HG02840 (cell line): ENCODE measurements around the gene GANC.
A peak's percentile ranks its signal among the peaks of the same experiment; 100 is the strongest.
"Not testable (repeated sequence)": the region's sequence is repeated elsewhere in the genome, so short reads cannot be mapped to it uniquely, and the experiment has no call there.

Source experiments
- ATAC-seq: cut with Tn5 transposase; IDR thresholded peaks from one replicate; pipeline ENCODE4 v1.9.1; 2021; ENCODE audit warnings: mild to moderate bottlenecking, moderate library complexity, moderate number of reproducible peaks; ENCODE audit not compliant: unreplicated experiment, low FRiP score

The GANC gene, protein sequence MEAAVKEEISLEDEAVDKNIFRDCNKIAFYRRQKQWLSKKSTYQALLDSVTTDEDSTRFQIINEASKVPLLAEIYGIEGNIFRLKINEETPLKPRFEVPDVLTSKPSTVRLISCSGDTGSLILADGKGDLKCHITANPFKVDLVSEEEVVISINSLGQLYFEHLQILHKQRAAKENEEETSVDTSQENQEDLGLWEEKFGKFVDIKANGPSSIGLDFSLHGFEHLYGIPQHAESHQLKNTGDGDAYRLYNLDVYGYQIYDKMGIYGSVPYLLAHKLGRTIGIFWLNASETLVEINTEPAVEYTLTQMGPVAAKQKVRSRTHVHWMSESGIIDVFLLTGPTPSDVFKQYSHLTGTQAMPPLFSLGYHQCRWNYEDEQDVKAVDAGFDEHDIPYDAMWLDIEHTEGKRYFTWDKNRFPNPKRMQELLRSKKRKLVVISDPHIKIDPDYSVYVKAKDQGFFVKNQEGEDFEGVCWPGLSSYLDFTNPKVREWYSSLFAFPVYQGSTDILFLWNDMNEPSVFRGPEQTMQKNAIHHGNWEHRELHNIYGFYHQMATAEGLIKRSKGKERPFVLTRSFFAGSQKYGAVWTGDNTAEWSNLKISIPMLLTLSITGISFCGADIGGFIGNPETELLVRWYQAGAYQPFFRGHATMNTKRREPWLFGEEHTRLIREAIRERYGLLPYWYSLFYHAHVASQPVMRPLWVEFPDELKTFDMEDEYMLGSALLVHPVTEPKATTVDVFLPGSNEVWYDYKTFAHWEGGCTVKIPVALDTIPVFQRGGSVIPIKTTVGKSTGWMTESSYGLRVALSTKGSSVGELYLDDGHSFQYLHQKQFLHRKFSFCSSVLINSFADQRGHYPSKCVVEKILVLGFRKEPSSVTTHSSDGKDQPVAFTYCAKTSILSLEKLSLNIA (N-terminal part only)

DNA sequence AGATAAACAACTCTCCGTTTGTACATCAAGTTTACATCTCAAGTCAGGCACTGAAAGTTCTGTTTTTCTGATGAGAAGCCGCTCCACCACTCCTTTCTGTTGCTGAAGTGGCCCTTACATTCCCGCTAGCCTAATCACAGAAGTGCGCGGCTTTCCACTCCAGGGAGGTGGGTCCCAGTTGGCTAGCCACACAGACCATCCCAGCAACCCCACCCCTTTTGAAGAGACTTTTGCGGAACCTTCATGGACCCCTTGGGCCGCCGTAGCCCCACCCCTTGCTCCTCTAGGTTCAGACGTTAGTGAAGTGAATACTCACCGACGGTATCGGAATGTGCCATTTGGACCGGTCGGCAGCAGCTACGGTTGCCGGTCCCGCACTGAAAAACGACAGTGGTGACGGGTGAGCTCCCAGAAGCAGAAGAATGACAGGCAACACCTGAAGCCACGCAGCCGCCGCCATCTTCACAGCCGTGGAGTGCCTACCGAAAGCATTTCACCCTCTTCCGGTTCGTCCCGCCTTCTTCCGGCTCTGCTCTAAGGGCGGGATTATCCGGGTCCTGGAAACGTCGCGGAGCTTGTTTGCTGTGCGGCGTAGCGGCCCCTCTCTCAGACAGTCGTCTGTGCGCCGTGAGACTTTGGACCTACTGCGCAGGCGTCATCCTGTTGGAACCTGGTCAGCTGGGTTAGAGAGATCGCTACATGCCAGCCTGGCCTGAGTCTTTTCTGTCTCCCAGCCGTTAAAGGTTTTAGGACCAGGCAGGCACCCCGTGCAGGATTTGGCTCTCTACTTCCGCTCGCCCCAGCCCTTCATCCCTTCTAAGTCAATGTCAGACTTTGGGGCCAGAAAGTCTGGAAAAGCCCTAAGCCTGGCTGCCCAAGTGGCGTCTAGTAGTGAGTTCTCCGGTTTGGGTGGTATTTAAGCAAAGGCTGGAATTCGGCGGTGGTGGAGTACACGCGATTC, at the start of gene GANC, which contains the start of gene TMEM87A:
Gene GANC (plus strand): TSS at position 263 of the 961 bp plus-strand sequence. CDS start 1,281 bp downstream, outside the sequence.
Gene TMEM87A (minus strand): TSS at position 495 of the 961 bp plus-strand sequence. CDS start 35 bp downstream, at position 460.
- ATAC-seq: peak; percentile 94

DNA sequence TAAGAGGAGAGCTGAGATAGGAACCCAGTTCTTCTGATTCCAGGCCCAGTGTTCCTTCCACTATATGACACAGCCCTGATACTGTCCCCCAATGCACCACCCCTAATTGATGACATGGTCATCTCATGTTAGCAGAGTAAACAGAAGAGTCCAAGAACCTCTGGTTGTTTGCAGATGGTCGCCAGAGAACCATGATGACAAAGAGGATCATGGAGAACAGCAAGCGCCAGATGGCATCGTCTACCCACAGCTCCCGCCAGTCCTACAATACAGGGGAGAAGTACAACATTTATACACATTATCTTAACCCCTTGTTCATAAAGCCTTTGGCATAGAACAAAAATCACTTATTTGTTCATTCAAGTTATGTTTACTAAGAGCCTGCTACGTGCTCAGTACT, 46.4 kb upstream of the GANC start:
- ATAC-seq: no peak

DNA sequence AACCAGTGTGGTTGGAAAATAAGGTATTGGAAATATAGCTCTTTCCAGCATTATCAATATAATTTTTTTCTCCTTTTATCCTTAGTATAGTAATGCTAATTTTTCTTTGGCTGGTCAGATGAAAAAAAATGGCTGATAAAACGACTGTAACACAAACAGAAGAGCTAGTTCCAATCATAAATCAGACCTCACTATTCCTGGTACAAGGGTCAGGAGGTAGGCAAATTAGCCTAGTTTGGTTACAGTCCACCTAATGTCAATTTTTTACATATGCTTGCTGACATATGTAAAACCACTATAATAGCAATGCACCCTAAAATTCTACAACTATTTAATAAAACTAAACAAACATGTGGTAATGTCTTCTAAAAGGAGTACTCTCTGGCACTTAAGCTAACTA, 45.0 kb upstream of the GANC start:
- no peak for ATAC-seq

DNA sequence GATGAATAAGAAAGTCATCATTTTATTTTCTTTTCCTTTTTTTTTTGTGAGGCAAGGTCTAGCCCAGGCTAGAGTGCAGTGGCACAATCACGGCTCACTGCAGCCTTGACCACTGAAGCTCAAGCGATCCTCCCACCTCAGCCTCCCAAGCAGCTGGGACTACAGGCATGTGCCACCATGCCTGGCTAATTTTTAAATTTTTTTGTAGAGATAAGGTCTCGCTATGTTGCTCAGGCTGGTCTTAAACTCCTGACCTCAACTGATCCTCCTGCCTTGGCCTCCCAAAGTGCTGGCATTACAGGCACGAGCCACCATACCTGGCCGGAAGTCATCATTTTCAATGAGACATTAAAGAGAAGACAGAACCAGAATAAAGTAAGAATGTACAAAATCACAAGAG, 44.0 kb upstream of the GANC start:
- not testable (repeated sequence) for ATAC-seq

DNA sequence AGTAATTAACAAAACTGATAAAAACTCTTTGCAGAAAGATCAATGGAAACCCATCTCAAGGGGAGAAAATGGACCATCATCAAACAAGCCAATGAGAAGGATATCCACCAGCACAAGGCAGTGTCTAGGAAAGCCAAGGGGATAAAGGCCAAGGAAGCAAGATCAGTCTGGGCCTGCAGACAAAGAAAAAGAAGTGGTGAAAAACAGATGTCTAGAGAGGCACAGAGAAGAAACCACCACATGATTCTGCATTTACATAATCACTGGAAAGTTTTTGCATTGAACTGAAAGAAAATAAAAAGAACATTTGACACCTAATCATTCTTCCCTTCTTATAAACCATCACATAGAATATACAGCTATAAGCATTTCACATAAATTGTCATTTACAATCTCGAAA, 41.9 kb upstream of the GANC start:
- ATAC-seq: no peak

DNA sequence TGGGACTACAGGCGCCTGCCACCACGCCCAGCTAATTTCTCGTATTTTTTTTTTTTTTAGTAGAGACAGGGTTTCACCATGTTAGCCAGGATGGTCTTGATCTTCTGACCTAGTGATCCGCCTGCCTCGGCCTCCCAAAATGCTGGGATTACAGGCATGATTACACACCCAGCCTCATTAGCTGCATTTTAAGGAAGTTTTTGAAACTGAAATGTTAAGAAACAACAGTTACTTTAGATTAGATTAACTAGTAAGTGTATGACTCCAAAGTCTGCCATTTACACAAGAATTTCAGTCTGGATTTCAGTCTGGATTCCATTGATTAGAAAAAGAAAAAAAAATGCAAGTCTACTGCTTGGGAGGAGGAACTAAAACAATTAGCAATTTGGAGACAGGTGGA, 40.4 kb upstream of the GANC start:
- no peak for ATAC-seq

GRCh38 chr15:42233107-42233506, 39.9 kb upstream of the GANC start:
- ATAC-seq: no peak

GRCh38 chr15:42239528-42240182, 33.3 kb upstream of the GANC start:
- ATAC-seq: no peak

GRCh38 chr15:42240823-42241222, 32.2 kb upstream of the GANC start:
- no peak for ATAC-seq

- ATAC-seq: no peak
Observed at GRCh38 chr15:42253300-42253699, 19.7 kb upstream of the GANC start.

DNA sequence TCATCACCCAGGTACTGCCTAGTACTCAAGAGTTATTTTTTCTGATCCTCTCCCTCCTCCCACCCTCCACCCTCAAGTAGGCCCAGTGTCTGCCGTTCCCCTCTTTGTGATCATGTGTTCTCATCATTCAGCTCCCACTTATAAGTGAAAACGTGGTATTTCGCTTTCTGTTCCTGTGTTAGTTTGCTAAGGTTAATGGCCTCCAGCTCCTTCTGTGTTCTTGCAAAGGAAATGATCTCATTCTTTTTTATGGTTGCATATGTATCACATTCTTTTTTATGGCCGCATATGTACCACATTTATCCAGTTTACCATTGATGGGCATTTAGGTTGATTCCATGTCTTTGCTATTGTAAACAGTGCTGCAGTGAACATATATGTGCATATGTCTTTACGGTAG, 8.2 kb upstream of the GANC start:
- no peak for ATAC-seq

DNA sequence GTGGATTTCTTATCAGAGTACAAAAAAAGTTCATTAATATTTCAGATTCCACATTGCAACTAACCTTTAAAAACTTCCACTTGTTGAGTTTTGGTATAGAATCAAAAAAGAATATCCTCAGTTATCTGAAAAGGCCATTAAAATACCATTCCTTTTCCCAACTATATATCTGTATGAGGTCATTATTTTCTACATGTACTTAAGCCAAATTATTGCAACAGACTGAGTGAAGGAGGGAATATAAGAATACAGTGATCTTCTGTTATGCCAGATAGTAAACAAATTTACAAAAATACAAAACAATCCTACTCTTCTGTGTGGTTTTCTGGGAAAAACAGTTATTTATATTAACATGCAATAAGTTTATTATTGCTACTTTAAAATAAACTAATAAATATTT, 5.7 kb upstream of the GANC start:
- no peak for ATAC-seq

DNA sequence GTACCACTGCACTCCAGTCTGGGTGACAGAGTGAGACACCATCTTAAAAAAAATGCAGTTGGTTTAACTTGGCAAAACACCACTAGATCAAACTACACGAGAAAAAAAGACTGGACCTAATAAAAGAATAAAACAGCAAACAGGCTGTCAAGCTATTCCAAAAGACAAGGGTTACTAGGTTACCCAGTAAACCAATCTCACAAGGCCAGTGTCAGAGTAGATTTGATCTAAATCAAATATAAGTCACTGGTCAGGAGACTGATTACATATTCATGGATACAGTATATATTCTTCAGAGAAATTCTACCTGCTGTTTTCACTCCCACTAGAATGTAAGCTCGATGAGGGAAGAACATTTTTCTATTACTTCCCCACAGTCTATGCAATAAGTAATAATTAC, 2.5 kb upstream of the GANC start:
- ATAC-seq: no peak

DNA sequence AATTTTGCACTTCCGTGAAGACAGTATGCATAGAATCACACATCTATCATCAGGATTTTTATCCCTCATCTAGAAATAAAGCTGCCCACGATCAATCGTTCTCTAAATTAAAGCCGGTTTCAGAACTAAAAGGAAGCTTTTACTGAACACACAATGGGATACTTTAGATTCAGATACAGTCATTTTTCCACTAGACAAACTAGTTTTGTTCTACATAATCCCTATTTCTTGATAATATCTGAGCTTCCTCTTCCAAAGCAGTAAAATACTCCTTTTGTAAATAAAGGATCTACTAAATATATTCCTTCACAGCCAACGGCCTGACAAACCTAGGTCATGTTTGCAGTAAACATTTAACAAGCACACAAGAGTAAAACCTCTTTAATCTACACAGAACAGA, 2.0 kb upstream of the GANC start:
- no peak for ATAC-seq

DNA sequence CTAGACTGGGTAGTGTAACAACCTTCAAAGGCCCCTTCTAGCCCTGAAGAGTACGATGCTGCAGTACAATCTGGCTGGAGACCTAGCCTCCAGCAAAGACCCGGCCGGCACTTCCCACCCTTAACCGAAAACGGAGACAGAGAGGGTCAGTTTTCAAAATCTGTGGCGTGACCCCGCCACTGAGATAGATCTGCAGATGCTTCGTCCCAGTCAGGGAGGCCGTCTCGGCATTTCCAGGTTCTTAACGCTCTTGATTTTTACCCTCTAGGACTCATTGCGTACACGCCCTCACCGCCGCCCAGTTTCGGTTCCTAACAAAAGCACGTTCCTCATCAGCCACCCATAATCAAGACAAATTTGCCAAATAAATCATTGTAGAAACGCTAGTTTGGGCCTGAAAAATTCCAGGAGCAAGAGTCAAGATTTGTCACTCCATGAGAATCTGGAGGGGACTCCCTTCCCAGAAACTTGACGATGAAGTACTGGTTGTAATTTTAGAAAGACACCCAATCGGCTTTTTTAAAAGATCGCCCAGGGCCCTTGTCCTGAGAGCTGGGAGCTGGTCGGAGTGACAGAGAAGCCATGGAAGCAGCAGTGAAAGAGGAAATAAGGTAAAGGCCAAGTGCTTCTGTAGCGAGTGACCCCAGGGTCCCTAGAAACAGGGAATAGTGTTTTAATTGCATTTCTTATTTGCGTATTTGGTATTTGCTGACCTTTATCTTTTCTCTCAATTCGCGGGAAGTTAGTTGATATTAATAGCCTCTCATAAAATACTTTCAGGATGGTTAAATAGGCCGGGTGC, 1.1 kb downstream of the GANC start:
- ATAC-seq: peak; percentile 15

DNA sequence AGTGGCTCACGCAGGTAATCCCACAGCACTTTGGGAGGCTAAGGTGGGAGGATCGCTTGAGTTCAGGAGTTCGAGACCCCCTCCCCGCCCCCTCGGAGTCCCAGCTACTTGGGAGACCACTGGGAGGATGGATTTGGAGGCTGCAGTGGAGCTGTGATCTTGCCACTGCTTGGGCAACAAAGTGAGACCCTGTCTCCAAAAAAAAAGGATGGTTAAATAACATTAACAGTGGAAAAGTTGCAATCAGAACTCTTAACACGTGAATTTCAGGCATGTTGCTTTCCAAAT, 1.6 kb downstream of the GANC start:
- ATAC-seq: no peak

- ATAC-seq: no peak
Observed at GRCh38 chr15:42275780-42276391, 2.9 kb downstream of the GANC start.

DNA sequence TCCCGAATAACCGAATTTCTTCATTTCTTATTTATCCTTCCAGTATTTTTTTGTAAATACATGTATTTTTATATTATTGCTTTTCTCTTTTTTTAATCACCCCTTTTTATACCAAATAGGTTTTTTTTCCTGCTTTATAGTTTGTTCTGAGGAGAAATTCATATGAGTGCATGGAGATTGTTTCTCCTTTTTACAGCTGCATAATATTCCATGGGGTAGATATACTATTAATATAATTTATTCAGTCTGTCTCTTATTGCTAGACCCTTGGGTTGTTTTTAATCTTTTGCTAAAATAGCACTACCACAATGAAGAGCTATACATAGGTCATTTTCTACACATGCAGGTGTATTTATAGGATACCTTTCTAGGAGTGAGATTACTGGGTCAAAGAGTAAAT, 3.8 kb downstream of the GANC start:
- no peak for ATAC-seq

DNA sequence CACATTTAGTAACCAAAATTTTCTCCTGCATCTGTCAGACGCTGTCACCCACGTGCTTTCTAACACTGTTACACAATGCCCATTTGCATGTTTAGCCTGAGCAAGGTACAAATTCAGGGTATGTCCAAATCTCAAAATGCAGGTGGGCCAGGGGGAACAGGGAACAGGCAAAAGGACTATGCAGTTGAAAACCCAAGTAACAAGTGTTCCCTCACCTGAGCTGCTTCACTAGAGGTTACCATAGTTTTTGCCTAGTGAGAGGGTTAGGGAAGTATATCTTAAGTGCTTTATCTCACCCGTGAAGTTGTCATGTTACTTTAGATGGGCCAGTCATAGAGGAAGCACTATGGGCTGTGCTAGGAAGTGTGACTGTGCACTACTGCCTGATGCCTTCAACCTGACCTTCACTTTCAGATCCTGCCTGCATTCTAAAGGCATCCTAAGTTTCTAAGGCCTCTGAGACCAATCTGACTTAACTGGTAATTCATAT, 6.3 kb downstream of the GANC start:
- no peak for ATAC-seq
